ENCODE measurements around the gene PTPN9.
"Not testable (repeated sequence)": the region's sequence is repeated elsewhere in the genome, so short reads cannot be mapped to it uniquely, and the experiment has no call there.

The PTPN9 gene

GRCh38 chr15:75545064-75545463, 34.1 kb downstream of the PTPN9 start:
- Histone ChIP-seq H2AFZ (ENCODE audit: low read length) (no peak overlapping the region), H3K4me3 (ENCODE audit: low read depth, low read length, poor library complexity, severe bottlenecking) (no peak overlapping the region), H3K27ac (ENCODE audit: low read depth, low read length, poor library complexity, severe bottlenecking) (no peak overlapping the region), H4K20me1 (ENCODE audit: insufficient read depth, low read length) (no peaks in the 10 kb centered on the region), H3K4me2 (ENCODE audit: low read length) (no peak overlapping the region), H3K9ac (ENCODE audit: low read length) (no peak overlapping the region), H3K36me3 (ENCODE audit: insufficient read depth, low read length) (no peaks in the 10 kb centered on the region), H3K9me3 (ENCODE audit: low read length) (no peaks in the 10 kb centered on the region), H3F3A (ENCODE audit: insufficient read depth, low read length) (no peaks in the 10 kb centered on the region), H3K27me3 (ENCODE audit: insufficient read depth, low read length) (no peaks in the 10 kb centered on the region), H3K9me2 (ENCODE audit: low read depth, low read length) (no peaks in the 10 kb centered on the region), H3K4me1 (ENCODE audit: insufficient read depth, low read length, severe bottlenecking) (peaks cover 8% of the 10 kb centered on the region), H3K79me2 (ENCODE audit: insufficient read depth, low read length) (no peaks in the 10 kb centered on the region; the same call in 1 of the 2 replicates)
- TF ChIP-seq EZH2 (IDR thresholded peaks at IDR 0.05; ENCODE audit: borderline replicate concordance, low read length) (no peak), CTCF (IDR thresholded peaks at IDR 0.05; ENCODE audit: low read length) (no peak)

GRCh38 chr15:75544359-75544758, 34.8 kb downstream of the PTPN9 start:
- no peaks in the 10 kb centered on the region for H4K20me1 ChIP-seq (ENCODE audit: insufficient read depth, low read length)
- H3K4me2 ChIP-seq (ENCODE audit: low read length) = no peak overlapping the region
- H3K9ac ChIP-seq (ENCODE audit: low read length) = no peak overlapping the region
- H3K27me3 ChIP-seq (ENCODE audit: insufficient read depth, low read length) = no peaks in the 10 kb centered on the region
- no peaks in the 10 kb centered on the region for H3K9me2 ChIP-seq (ENCODE audit: low read depth, low read length)
- no peak overlapping the region for H3K27ac ChIP-seq (ENCODE audit: low read depth, low read length, poor library complexity, severe bottlenecking)
- no peaks in the 10 kb centered on the region for H3K36me3 ChIP-seq (ENCODE audit: insufficient read depth, low read length)
- H3F3A ChIP-seq (ENCODE audit: insufficient read depth, low read length) = no peaks in the 10 kb centered on the region
- no peak for TF ChIP-seq EZH2 (IDR thresholded peaks at IDR 0.05; ENCODE audit: borderline replicate concordance, low read length)
- TF ChIP-seq CTCF (IDR thresholded peaks at IDR 0.05; ENCODE audit: low read length) = no peak
- no peak overlapping the region for H3K4me3 ChIP-seq (ENCODE audit: low read depth, low read length, poor library complexity, severe bottlenecking)
- no peak overlapping the region for H2AFZ ChIP-seq (ENCODE audit: low read length)
- no peaks in the 10 kb centered on the region; the same call in 1 of the 2 replicates for H3K79me2 ChIP-seq (ENCODE audit: insufficient read depth, low read length)
- H3K9me3 ChIP-seq (ENCODE audit: low read length) = no peaks in the 10 kb centered on the region
- H3K4me1 ChIP-seq (ENCODE audit: insufficient read depth, low read length, severe bottlenecking) = peaks cover 8% of the 10 kb centered on the region

- not testable (repeated sequence) for H3K27ac ChIP-seq (ENCODE audit: low read depth, low read length, poor library complexity, severe bottlenecking); H3K9ac ChIP-seq (ENCODE audit: low read length); H3F3A ChIP-seq (ENCODE audit: insufficient read depth, low read length); H3K36me3 ChIP-seq (ENCODE audit: insufficient read depth, low read length); H3K79me2 ChIP-seq (ENCODE audit: insufficient read depth, low read length); H3K4me3 ChIP-seq (ENCODE audit: low read depth, low read length, poor library complexity, severe bottlenecking); H3K9me2 ChIP-seq (ENCODE audit: low read depth, low read length); H3K4me1 ChIP-seq (ENCODE audit: insufficient read depth, low read length, severe bottlenecking); H3K27me3 ChIP-seq (ENCODE audit: insufficient read depth, low read length); H4K20me1 ChIP-seq (ENCODE audit: insufficient read depth, low read length); H3K9me3 ChIP-seq (ENCODE audit: low read length); H2AFZ ChIP-seq (ENCODE audit: low read length); H3K4me2 ChIP-seq (ENCODE audit: low read length)
These were observed 36.1 kb downstream of the PTPN9 start for GRCh38 chr15:75542949-75543545.

GRCh38 chr15:75542386-75542797, 36.7 kb downstream of the PTPN9 start:
- Histone ChIP-seq H2AFZ (ENCODE audit: low read length) (no peak overlapping the region), H3K4me2 (ENCODE audit: low read length) (no peak overlapping the region), H3K27ac (ENCODE audit: low read depth, low read length, poor library complexity, severe bottlenecking) (no peak overlapping the region), H3K4me1 (ENCODE audit: insufficient read depth, low read length, severe bottlenecking) (peaks cover 8% of the 10 kb centered on the region), H3K4me3 (ENCODE audit: low read depth, low read length, poor library complexity, severe bottlenecking) (no peak overlapping the region), H3K79me2 (ENCODE audit: insufficient read depth, low read length) (peaks cover 4% of the 10 kb centered on the region; the same call in 1 of the 2 replicates), H3K9me3 (ENCODE audit: low read length) (no peaks in the 10 kb centered on the region), H3K27me3 (ENCODE audit: insufficient read depth, low read length) (no peaks in the 10 kb centered on the region), H4K20me1 (ENCODE audit: insufficient read depth, low read length) (no peaks in the 10 kb centered on the region), H3F3A (ENCODE audit: insufficient read depth, low read length) (no peaks in the 10 kb centered on the region), H3K36me3 (ENCODE audit: insufficient read depth, low read length) (no peaks in the 10 kb centered on the region), H3K9me2 (ENCODE audit: low read depth, low read length) (no peaks in the 10 kb centered on the region), H3K9ac (ENCODE audit: low read length) (no peak overlapping the region)
- no peak for TF ChIP-seq EZH2 (IDR thresholded peaks at IDR 0.05; ENCODE audit: borderline replicate concordance, low read length)
- TF ChIP-seq CTCF (IDR thresholded peaks at IDR 0.05; ENCODE audit: low read length) = no peak
